ENCODE results near the gene AGTRAP. TPM values are rescaled to one million over a fixed set of nuclear protein-coding genes. Genes with fewer than 3 reads are reported as not detected.
A peak's percentile ranks its signal among the peaks of the same experiment; 100 is the strongest.

AGTRAP gene
- total RNA-seq, 1 donor from 2014 or later = 15.7 TPM

DNA sequence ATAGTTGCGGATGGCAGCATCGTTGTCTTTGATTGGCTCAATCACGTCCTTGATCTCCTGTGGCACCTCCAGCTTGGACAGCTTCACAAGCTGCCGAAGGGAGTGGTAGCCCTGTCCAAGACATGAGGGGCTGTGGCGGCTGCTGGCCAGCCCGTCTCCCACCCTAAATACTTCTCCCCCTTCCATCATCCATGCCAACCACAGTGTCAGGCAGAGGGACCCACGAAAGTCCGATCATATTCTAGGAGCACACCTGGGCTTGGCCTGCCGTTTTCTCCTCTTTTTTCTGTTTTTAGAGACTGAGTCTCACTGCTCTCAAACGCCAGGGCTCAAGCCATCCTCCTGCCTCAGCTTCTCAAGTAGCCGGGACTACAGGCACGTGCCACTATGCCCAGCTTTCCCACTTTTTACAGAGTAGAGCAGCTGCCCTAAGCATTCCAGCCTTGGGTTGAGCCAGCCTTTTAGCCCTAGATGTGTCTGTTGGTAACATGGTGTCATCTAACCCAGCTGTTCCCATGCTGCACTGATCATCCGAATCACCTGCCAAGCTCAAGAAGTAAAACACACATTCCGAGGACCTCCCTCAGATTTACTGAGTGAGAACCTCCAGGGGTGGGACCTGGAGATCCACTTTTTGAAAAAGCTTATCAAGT is 59.4 kb downstream of the AGTRAP start:
- no peak overlapping the region for H3K4me3 ChIP-seq (ENCODE audit: low read length in 3 of 3)
- no peaks in the 10 kb centered on the region for H3K27me3 ChIP-seq (ENCODE audit: control insufficient read depth in 3 of 3, insufficient read depth in 3 of 3, low read length in 3 of 3)
- peaks cover 52 to 70% (median 66%) of the 10 kb centered on the region in 3 donors for H3K36me3 ChIP-seq (ENCODE audit: control insufficient read depth in 3 of 3, insufficient read depth in 3 of 3, low read length in 3 of 3)
- H3K4me1 ChIP-seq (ENCODE audit: control insufficient read depth in 3 of 3, insufficient read depth in 3 of 3, low read length in 3 of 3) = peaks cover 40 to 58% (median 44%) of the 10 kb centered on the region in 3 donors
- peak overlapping the region; percentile 58 for H3K27ac ChIP-seq (ENCODE audit: low read depth, low read length)
- H3K9ac ChIP-seq (ENCODE audit: low read depth in 1 of 3, low read length in 3 of 3) = peak overlapping the region in 2 of 3 donors; percentile 45 to 57
- no peaks in the 10 kb centered on the region for H3K9me3 ChIP-seq (ENCODE audit: control insufficient read depth in 3 of 3, low read length in 3 of 3)

DNA sequence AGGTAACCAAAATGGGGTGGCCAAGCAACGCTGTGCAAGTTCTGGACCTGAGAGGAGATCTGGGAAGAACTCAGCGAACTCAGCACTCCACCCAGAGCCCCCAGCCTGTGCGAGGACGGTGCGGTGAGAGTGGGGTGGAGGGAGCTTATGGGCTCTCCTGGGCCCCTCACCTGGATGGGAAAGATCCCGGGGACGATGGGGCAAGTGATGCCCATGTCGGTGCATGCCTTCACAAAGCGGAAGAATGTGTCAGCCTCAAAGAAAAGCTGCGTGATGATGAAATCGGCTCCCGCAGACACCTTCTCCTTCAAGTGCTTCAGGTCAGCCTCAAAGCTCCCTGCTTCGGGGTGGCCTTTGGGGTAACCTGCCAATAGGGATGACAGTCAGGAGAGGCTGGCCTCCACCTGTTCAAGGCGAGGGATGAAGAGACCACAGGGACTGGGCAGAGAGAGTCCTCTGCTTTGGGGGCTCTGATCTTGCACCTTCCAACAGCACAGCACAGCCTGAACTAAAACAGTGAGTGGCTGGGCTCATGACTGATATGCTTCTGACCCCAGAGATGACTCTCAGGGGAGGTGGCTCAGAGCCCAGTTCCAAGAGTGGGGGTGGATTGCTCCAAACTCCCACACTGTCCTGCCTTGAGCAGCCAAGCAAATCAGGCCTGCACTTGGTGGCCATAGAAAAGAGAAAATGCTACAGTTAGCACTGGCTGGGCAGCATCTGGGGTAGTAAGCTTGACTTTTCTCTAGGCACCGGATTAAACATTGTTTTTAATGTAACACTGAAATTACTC is 60.3 kb downstream of the AGTRAP start:
- peaks cover 60 to 78% (median 73%) of the 10 kb centered on the region in 3 donors for H3K36me3 ChIP-seq (ENCODE audit: control insufficient read depth in 3 of 3, insufficient read depth in 3 of 3, low read length in 3 of 3)
- H3K27me3 ChIP-seq (ENCODE audit: control insufficient read depth in 3 of 3, insufficient read depth in 3 of 3, low read length in 3 of 3) = no peaks in the 10 kb centered on the region
- no peak overlapping the region for H3K4me3 ChIP-seq (ENCODE audit: low read length in 3 of 3)
- H3K4me1 ChIP-seq (ENCODE audit: control insufficient read depth in 3 of 3, insufficient read depth in 3 of 3, low read length in 3 of 3) = peaks cover 36 to 58% (median 42%) of the 10 kb centered on the region in 3 donors
- H3K9ac ChIP-seq (ENCODE audit: low read depth in 1 of 3, low read length in 3 of 3) = peak overlapping the region in 2 of 3 donors; percentile 40 to 57
- no peaks in the 10 kb centered on the region for H3K9me3 ChIP-seq (ENCODE audit: control insufficient read depth in 3 of 3, low read length in 3 of 3)
- H3K27ac ChIP-seq (ENCODE audit: low read depth, low read length) = peak overlapping the region; percentile 58

DNA sequence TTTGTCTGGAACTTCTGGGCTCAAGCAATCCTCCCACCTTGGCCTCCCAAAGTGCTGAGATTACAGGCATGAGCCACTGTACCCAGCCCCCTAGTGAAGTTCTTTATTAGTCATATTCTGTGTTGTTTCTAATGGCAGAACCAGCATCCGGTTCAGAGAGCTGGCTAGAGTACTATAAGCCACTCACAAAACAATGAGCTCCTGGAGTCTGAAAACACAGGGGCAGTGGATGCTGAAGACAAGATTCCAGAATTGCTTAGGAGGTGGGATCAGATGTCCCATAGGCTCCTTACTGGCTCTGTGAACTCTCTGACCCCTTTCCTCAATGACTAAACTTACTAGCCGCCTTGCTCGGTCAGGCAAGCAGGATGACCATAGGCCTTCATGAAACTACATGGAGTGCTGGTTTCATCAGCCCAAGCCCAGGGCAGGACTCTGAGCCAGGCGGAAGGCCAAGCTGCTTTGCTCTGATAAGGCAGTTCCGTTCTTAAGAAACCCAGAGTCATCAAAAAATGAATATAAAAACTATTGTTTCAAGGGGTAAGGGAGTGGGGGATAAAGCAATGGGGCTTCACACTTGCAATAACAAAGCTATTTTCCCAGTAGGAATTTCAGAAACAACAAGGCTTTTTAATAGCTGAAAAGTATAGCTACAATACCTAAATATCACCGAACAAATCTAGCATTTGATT is 61.7 kb downstream of the AGTRAP start:
- Histone ChIP-seq H3K9me3 (ENCODE audit: control insufficient read depth in 3 of 3, low read length in 3 of 3) (no peaks in the 10 kb centered on the region), H3K27me3 (ENCODE audit: control insufficient read depth in 3 of 3, insufficient read depth in 3 of 3, low read length in 3 of 3) (no peaks in the 10 kb centered on the region), H3K27ac (ENCODE audit: low read depth, low read length) (peak overlapping the region; percentile 60), H3K4me1 (ENCODE audit: control insufficient read depth in 3 of 3, insufficient read depth in 3 of 3, low read length in 3 of 3) (peaks cover 31 to 58% (median 41%) of the 10 kb centered on the region in 3 donors), H3K9ac (ENCODE audit: low read depth in 1 of 3, low read length in 3 of 3) (no peak overlapping the region), H3K4me3 (ENCODE audit: low read length in 3 of 3) (no peak overlapping the region), H3K36me3 (ENCODE audit: control insufficient read depth in 3 of 3, insufficient read depth in 3 of 3, low read length in 3 of 3) (peaks cover 55 to 75% (median 66%) of the 10 kb centered on the region in 3 donors)

GRCh38 chr1:11799099-11799498 is 63.2 kb downstream of the AGTRAP start:
- no peaks in the 10 kb centered on the region for H3K27me3 ChIP-seq (ENCODE audit: control insufficient read depth in 3 of 3, insufficient read depth in 3 of 3, low read length in 3 of 3)
- H3K36me3 ChIP-seq (ENCODE audit: control insufficient read depth in 3 of 3, insufficient read depth in 3 of 3, low read length in 3 of 3) = peaks cover 47 to 64% (median 59%) of the 10 kb centered on the region in 3 donors
- peak overlapping the region; percentile 30 for H3K27ac ChIP-seq (ENCODE audit: low read depth, low read length)
- H3K4me1 ChIP-seq (ENCODE audit: control insufficient read depth in 3 of 3, insufficient read depth in 3 of 3, low read length in 3 of 3) = peaks cover 42 to 70% (median 53%) of the 10 kb centered on the region in 3 donors
- H3K4me3 ChIP-seq (ENCODE audit: low read length in 3 of 3) = no peak overlapping the region
- H3K9me3 ChIP-seq (ENCODE audit: control insufficient read depth in 3 of 3, low read length in 3 of 3) = no peaks in the 10 kb centered on the region
- H3K9ac ChIP-seq (ENCODE audit: low read depth in 1 of 3, low read length in 3 of 3) = peak overlapping the region in 1 of 3 donors; percentile 3

GRCh38 chr1:11799896-11800295 is 64.0 kb downstream of the AGTRAP start:
- no peak overlapping the region for H3K27ac ChIP-seq (ENCODE audit: low read depth, low read length)
- H3K36me3 ChIP-seq (ENCODE audit: control insufficient read depth in 3 of 3, insufficient read depth in 3 of 3, low read length in 3 of 3) = peaks cover 39 to 56% (median 51%) of the 10 kb centered on the region in 3 donors
- no peaks in the 10 kb centered on the region for H3K9me3 ChIP-seq (ENCODE audit: control insufficient read depth in 3 of 3, low read length in 3 of 3)
- H3K4me3 ChIP-seq (ENCODE audit: low read length in 3 of 3) = no peak overlapping the region
- H3K9ac ChIP-seq (ENCODE audit: low read depth in 1 of 3, low read length in 3 of 3) = no peak overlapping the region
- H3K27me3 ChIP-seq (ENCODE audit: control insufficient read depth in 3 of 3, insufficient read depth in 3 of 3, low read length in 3 of 3) = no peaks in the 10 kb centered on the region
- peaks cover 50 to 71% (median 60%) of the 10 kb centered on the region in 3 donors for H3K4me1 ChIP-seq (ENCODE audit: control insufficient read depth in 3 of 3, insufficient read depth in 3 of 3, low read length in 3 of 3)

DNA sequence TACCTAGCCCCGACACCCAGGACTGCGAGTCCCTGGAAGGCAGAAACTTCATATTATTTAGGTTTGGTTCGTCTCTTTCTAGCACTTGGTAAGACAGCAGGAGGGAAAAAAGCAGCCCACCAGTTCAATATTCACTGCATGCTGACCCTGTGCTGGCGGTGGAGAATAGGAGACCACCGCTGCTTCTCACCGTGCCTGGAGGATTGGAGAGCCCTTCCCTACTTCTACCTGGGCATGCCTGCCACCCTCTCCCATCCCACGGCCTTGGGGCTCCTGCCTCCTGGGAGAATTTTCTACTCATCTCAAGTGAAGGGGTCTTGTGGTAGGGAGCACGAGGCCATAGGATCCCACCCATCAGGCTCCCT is 64.4 kb downstream of the AGTRAP start:
- peak overlapping the region in 1 of 3 donors; percentile 16 for H3K9ac ChIP-seq (ENCODE audit: low read depth in 1 of 3, low read length in 3 of 3)
- peak overlapping the region; percentile 99 for H3K27ac ChIP-seq (ENCODE audit: low read depth, low read length)
- no peaks in the 10 kb centered on the region for H3K9me3 ChIP-seq (ENCODE audit: control insufficient read depth in 3 of 3, low read length in 3 of 3)
- H3K4me1 ChIP-seq (ENCODE audit: control insufficient read depth in 3 of 3, insufficient read depth in 3 of 3, low read length in 3 of 3) = peaks cover 51 to 71% (median 60%) of the 10 kb centered on the region in 3 donors
- H3K36me3 ChIP-seq (ENCODE audit: control insufficient read depth in 3 of 3, insufficient read depth in 3 of 3, low read length in 3 of 3) = peaks cover 35 to 52% (median 46%) of the 10 kb centered on the region in 3 donors
- H3K4me3 ChIP-seq (ENCODE audit: low read length in 3 of 3) = no peak overlapping the region
- no peaks in the 10 kb centered on the region for H3K27me3 ChIP-seq (ENCODE audit: control insufficient read depth in 3 of 3, insufficient read depth in 3 of 3, low read length in 3 of 3)

Other genes with a start within 250 kb of the AGTRAP start
- 0.52 TPM for gene FBXO2, start 81.7 kb upstream of the AGTRAP start, total RNA-seq
- gene FBXO44, start 81.3 kb upstream of the AGTRAP start, total RNA-seq = 3.1 TPM
- 2.6 TPM for gene FBXO6, start 71.9 kb upstream of the AGTRAP start, total RNA-seq
- gene MAD2L2, start 55.0 kb upstream of the AGTRAP start, total RNA-seq = 19.8 TPM
- not detected for gene DRAXIN, start 44.4 kb upstream of the AGTRAP start, total RNA-seq
- 6.8 TPM for gene C1orf167, start 26.1 kb downstream of the AGTRAP start, total RNA-seq
- gene MTHFR, start 69.8 kb downstream of the AGTRAP start, total RNA-seq = 43.3 TPM
- 3.7 TPM for gene CLCN6, start 70.1 kb downstream of the AGTRAP start, total RNA-seq
- 4.2 TPM for gene NPPA, start 111.6 kb downstream of the AGTRAP start, total RNA-seq
- gene NPPB, start 122.8 kb downstream of the AGTRAP start, total RNA-seq = 1.0 TPM
- gene KIAA2013, start 190.3 kb downstream of the AGTRAP start, total RNA-seq = 20.9 TPM
- 97.6 TPM for gene PLOD1, start 198.6 kb downstream of the AGTRAP start, total RNA-seq
- 37.6 TPM for gene MFN2, start 244.3 kb downstream of the AGTRAP start, total RNA-seq

All from skeletal muscle tissue (tissue), 4 donors.